Skeletal muscle satellite cell (primary cell): ENCODE results near the gene NUDCD3.

Experiments
- H3K27me3 ChIP-seq: 2 replicates; pipeline ENCODE4 v1.7.0; 2013; ENCODE audit warnings: low read length; ENCODE audit not compliant: control insufficient read depth, insufficient read depth
- H3K36me3 ChIP-seq: 2 replicates; pipeline ENCODE4 v1.7.0; 2013; ENCODE audit warnings: mild to moderate bottlenecking, control low read depth, low read length; ENCODE audit not compliant: insufficient read depth
- H3K4me1 ChIP-seq: 2 replicates; pipeline ENCODE4 v1.7.0; 2013; ENCODE audit warnings: low read length; ENCODE audit not compliant: control insufficient read depth, insufficient read depth
- H3K4me2 ChIP-seq: 2 replicates; pipeline ENCODE4 v1.7.0; 2013; ENCODE audit warnings: mild to moderate bottlenecking, low read length
- H3K4me3 ChIP-seq: 2 replicates; pipeline ENCODE4 v1.7.0; 2013; ENCODE audit warnings: low read length
- H3K9ac ChIP-seq: 2 replicates; pipeline ENCODE4 v1.7.0; 2013; ENCODE audit warnings: mild to moderate bottlenecking, low read depth, low read length, moderate library complexity
- H3K9me3 ChIP-seq: replicated peaks from 2 replicates; pipeline ENCODE4 v1.7.0; 2013; ENCODE audit warnings: mild to moderate bottlenecking, control low read depth, low read length

The NUDCD3 gene

DNA sequence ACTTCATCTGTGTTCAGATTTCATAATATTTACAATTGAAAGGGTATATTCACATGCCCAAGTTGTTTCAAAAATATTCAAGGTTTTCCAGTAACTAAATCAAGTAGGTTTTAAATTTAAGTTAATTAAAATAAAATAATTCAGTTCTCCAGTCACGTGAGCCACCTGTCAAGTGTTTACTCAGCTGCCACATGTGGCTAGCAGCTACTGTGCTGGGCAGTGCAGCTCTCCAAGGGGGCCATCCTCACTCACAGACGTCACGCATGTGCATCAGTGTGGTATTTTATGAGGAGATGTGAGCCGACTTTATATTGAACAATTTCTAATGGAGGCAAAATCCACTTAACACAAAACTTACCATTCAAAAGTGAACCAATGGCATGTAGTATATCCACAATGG, 95.4 kb downstream of the NUDCD3 start:
- Histone ChIP-seq H3K4me3 (no peak overlapping the region), H3K27me3 (no peaks in the 10 kb centered on the region), H3K9me3 (no peaks in the 10 kb centered on the region), H3K4me1 (peaks cover 14% of the 10 kb centered on the region), H3K9ac (no peak overlapping the region), H3K4me2 (no peak overlapping the region), H3K36me3 (peaks cover 26% of the 10 kb centered on the region)

DNA sequence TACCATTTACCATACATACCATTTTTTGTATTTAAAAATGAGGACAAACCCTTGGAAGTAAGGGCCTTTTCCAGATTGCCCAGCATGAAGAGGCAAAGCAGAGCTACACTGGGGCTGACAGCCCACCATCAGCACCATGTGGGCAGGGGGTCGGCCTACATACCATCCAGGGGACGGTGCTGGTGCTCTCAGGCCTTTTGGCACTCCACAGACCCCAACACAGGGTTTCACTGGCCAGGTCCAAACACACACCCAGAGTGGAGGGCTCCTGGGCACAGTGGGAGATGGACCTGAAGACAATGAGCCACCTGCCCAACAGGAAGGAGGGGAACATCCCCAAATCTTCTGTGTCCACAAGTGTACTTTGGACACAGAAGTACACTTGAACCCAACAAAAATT, 95.8 kb downstream of the NUDCD3 start:
- Histone ChIP-seq H3K9me3 (no peaks in the 10 kb centered on the region), H3K4me1 (peaks cover 14% of the 10 kb centered on the region), H3K9ac (no peak overlapping the region), H3K36me3 (peaks cover 29% of the 10 kb centered on the region), H3K4me2 (no peak overlapping the region), H3K4me3 (no peak overlapping the region), H3K27me3 (no peaks in the 10 kb centered on the region)

DNA sequence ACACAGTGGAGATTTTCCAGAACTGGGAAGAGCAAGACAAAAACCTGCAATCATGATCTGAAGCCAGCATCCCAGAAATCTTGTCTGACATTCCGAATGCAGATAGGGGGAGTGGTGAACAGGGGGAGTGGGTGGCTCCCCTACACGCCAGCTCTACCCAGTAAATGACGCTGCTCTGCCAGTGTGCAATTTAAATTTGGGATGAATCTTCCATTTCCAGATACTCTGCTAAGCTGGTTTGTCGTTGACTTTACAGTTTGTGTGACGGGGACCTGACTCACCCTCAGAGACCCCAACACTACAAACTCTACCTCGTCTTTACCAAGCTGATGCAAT, 96.4 kb downstream of the NUDCD3 start:
- Histone ChIP-seq H3K27me3 (no peaks in the 10 kb centered on the region), H3K4me3 (no peak overlapping the region), H3K9ac (no peak overlapping the region), H3K4me1 (peaks cover 10% of the 10 kb centered on the region), H3K9me3 (no peaks in the 10 kb centered on the region), H3K36me3 (peaks cover 33% of the 10 kb centered on the region), H3K4me2 (no peak overlapping the region)

DNA sequence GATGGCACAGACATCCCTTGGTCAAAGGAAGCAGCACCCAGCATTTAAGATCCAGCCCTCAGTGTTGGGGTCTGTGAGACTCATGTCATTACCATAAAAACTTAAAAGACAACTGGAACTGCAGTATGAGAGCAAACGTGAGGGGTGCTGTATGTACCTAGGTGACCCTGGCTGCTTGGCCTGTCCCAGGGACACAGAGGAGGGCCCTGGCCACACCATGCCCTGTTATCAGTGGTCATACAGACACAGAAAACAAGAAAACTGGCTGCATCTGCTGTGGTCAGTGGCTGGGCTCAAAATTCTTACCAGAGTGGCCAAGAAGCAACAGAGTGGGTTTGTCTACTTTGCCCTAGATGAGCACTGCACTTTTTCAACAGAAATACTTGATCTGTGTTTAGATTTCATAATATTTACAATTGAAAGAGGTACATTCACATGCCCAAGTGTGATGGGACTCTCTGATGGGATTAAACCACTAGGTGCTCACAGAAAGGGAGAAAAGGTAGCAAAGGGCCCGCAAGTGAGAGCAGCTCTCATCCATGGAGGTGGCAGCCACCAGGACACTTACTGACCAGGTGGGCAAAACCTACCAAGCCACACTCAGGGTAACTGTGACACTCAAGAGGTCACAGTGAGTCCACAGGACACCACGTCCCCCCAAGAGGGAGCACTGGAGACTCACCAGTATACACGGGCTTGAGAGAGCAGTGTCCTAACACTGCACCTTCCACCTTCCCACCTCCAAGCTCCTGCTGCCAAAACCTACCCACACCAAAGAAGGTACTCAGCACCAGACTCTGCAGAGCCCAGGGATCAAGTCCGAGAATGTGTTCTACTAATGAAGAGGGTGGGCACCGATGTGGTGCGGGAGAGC, 97.0 kb downstream of the NUDCD3 start:
- Histone ChIP-seq H3K36me3 (peaks cover 39% of the 10 kb centered on the region), H3K9me3 (no peaks in the 10 kb centered on the region), H3K4me1 (peaks cover 4% of the 10 kb centered on the region), H3K9ac (no peak overlapping the region), H3K27me3 (no peaks in the 10 kb centered on the region), H3K4me3 (no peak overlapping the region), H3K4me2 (no peak overlapping the region)

DNA sequence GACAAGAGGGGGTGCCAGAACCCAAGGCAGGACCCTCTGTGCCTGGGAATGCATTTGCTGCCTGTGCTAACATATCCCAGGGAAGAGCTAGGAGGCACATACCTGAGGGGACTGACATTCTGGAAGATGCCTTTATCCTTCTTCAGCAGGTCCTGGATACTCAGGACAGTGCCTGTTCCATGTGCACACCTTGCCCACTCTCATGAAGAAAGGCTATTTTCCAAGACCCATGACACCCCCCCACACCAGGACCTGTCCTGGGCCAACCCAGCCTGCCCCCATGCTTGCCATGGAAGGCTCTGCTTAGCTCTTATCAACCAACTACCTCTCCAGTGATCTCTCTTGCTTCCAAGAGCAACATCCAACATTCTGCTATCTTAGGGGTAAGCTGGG, 97.8 kb downstream of the NUDCD3 start:
- Histone ChIP-seq H3K9ac (no peak overlapping the region), H3K36me3 (peaks cover 46% of the 10 kb centered on the region)

DNA sequence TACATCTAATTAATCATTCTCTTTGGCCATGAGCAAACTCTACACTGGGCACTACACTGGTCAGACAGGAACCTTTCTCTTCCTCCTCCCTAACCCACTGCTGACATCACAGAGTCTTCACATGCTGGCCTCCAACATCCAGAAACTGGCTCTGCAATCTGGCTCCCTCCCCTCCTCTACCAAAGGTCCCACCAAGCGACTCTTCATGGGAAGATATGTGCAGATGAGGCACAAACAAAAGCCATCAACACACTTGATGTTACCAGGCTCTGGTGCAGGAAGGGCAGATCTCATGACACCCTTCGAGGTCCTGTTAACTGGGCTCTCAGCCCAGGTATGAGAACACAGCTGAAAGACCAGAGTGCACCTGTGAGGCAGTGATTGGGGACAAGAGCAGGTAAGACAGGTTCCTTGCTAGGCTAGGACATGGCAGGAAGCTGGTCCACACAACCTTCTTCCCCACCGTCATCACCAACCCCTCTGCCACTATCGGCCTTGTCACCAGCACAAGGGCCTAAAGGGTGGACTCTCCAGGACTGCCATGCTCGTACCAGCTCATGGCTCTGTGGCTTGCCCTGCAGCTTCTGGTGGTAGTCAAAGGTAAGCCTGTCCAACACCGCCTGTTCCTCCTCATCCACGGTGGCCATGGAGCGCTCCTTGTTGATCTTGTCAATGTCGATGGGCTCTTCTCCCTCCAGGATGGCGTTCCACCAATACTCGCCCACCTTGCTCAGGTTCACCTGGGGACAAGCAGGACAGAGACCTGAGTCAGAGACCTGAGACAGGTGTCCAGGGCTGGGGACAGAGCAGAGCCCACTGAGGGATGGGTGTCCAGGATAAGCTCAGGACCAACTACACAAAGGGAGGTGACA, 98.5 kb downstream of the NUDCD3 start:
- no peak overlapping the region for H3K9ac ChIP-seq
- H3K36me3 ChIP-seq, result peaks cover 47% of the 10 kb centered on the region
- no peak overlapping the region for H3K4me3 ChIP-seq
- no peaks in the 10 kb centered on the region for H3K4me1 ChIP-seq
- no peaks in the 10 kb centered on the region for H3K27me3 ChIP-seq
- no peaks in the 10 kb centered on the region for H3K9me3 ChIP-seq
- no peak overlapping the region for H3K4me2 ChIP-seq

More for the DNA sequence above, 97.8 kb downstream of the NUDCD3 start:
- Histone ChIP-seq H3K27me3 (no peaks in the 10 kb centered on the region), H3K4me2 (no peak overlapping the region), H3K4me1 (no peaks in the 10 kb centered on the region), H3K4me3 (no peak overlapping the region), H3K9me3 (no peaks in the 10 kb centered on the region)

DNA sequence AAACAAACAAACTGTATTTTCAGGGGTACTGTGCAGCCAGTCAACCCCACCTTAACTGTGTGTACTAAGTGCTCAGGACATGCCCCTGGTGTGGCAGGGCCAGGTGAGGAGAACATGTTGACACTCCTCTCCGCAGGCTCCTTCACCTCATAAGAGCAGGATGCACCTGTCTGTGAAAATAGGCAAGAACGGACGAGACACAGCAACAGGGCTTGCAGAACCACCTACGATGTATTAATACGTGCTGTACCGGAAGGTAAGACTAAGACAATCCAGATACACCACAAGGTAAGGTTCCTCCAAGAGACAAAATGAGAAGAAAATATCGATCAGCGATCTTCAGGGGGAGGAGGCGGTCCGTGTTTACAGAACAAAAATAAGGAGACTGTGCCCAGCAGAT, 99.3 kb downstream of the NUDCD3 start:
- Histone ChIP-seq H3K9ac (no peak overlapping the region), H3K9me3 (no peaks in the 10 kb centered on the region), H3K4me3 (no peak overlapping the region), H3K36me3 (peaks cover 48% of the 10 kb centered on the region), H3K4me1 (peaks cover 3% of the 10 kb centered on the region), H3K27me3 (no peaks in the 10 kb centered on the region), H3K4me2 (no peak overlapping the region)

DNA sequence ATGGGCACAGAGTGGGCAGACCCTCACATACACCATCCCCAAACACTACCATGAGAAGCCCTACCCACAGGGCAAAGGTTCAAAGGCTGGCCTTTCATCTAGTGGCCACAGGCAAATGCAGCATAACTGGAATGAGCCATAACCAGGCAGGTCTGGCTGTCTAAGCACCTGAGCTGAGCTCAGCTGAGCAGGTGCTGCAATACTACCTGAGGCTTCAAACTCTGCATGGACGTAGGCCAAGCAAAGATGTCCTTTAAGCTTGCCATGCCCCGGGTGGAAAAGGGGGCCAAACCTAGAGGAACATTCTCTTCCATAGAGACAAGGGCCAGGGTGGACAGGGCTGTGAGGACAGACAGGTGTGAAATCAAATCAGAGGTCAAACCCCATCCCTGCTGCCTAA, 99.8 kb downstream of the NUDCD3 start:
- Histone ChIP-seq H3K36me3 (peaks cover 53% of the 10 kb centered on the region), H3K27me3 (no peaks in the 10 kb centered on the region), H3K4me2 (no peak overlapping the region), H3K4me1 (peaks cover 4% of the 10 kb centered on the region), H3K9ac (no peak overlapping the region), H3K9me3 (no peaks in the 10 kb centered on the region), H3K4me3 (no peak overlapping the region)

DNA sequence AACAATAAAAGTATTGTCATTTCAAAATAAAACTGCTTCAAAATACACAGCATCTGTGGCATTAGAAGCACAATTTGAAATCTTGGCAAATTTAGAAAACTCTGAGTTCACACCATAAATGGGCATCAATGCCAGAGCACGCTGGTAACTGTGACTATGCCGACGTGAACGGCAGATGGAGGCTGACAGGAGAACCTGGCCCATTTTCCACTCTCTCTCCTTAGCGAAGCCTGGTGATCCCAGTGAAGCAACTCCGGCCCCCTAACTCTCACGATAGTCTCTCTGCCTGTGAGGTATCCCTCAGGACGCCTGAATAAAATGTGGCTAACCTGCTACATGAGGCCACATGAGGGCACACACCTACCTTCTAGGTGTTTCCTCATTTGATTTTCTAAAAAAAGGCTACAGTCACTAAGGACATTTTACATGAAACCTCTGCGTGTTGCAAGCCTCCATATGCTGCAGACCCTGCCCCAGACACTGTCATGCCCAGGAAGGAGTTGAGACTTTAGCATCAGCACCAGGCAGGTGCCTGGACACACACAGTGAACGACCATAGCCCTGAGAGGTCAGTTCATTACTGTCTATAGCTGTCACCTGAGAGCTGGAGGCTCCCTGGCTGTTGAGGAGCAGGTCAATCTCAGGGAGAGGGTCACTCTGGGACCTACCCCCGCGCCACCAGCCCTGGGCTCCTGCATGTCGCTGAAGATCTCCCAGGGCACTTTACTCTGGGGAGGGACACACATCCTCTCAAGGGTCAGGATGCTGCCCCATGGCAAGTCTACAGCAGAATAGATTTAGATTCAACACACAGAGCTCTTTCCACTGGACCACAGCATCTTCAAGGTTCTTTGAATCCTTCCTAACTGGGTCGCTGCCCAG, 102.1 kb downstream of the NUDCD3 start:
- H3K4me2 ChIP-seq, result no peak overlapping the region
- no peak overlapping the region for H3K4me3 ChIP-seq
- peaks cover 21% of the 10 kb centered on the region for H3K4me1 ChIP-seq
- H3K9me3 ChIP-seq, result no peaks in the 10 kb centered on the region
- H3K36me3 ChIP-seq, result peaks cover 60% of the 10 kb centered on the region
- H3K27me3 ChIP-seq, result no peaks in the 10 kb centered on the region
- no peak overlapping the region for H3K9ac ChIP-seq

DNA sequence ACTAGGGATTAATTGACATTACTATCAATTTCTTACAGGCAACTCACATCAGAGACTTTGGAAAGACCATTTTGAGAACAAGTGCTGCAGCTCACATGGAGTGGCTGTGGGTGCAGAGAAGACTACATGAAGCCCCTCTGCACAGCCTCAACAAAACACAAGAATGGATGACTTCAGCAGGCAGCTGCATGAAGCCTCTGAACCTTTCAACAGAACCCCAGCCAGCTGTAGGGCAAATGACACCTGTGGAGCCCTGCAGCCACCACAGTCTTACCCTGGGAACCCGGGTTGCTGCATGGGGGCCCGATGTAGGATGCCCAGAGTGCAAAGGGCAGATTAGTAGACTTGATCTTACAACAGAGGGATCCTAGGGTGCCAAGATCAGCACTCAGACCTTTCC, 103.1 kb downstream of the NUDCD3 start:
- H3K27me3 ChIP-seq, result no peaks in the 10 kb centered on the region
- peaks cover 30% of the 10 kb centered on the region for H3K4me1 ChIP-seq
- no peak overlapping the region for H3K4me3 ChIP-seq
- H3K36me3 ChIP-seq, result peaks cover 60% of the 10 kb centered on the region
- no peak overlapping the region for H3K9ac ChIP-seq
- no peaks in the 10 kb centered on the region for H3K9me3 ChIP-seq
- H3K4me2 ChIP-seq, result no peak overlapping the region
